Calu3 (cell line): Measurements from ENCODE around the gene FEZF2. TPM values are rescaled to one million over a fixed set of nuclear protein-coding genes. Genes with fewer than 3 reads are reported as not detected.

Experiments
- BruUV-seq: library from RNA; stranded (reverse); fragments of 400-500 nt; replicated peaks from 2 replicates; lab custom pipeline; 2021; lab: Mats Ljungman, UMichigan
- CTCF ChIA-PET: fragments of 300-600 bp; sonication (Branson Sonifier 250); formaldehyde crosslinking; loops from one replicate; lab custom pipeline; 2022; ENCODE audit warnings: antibody characterized with exemption; lab: Charles Lee
- DNase-seq: peaks from one replicate; pipeline ENCODE4 v3.0.0; 2022
- H3K27ac Mint-ChIP-seq: one replicate; pipeline ENCODE4 v1.8.0; 2022; ENCODE audit warnings: mixed read lengths; ENCODE audit not compliant: unreplicated experiment
- H3K27me3 Mint-ChIP-seq: one replicate; pipeline ENCODE4 v1.8.0; 2022; ENCODE audit warnings: mixed read lengths; ENCODE audit not compliant: unreplicated experiment
- H3K36me3 Mint-ChIP-seq: one replicate; pipeline ENCODE4 v1.8.0; 2022; ENCODE audit warnings: mild to moderate bottlenecking, moderate library complexity, mixed read lengths; ENCODE audit not compliant: insufficient read depth, unreplicated experiment
- H3K4me1 Mint-ChIP-seq: one replicate; pipeline ENCODE4 v1.8.0; 2022; ENCODE audit warnings: mild to moderate bottlenecking, low read depth, mixed read lengths; ENCODE audit not compliant: unreplicated experiment
- H3K4me3 Mint-ChIP-seq: one replicate; pipeline ENCODE4 v1.8.0; 2022; ENCODE audit warnings: mild to moderate bottlenecking, low read depth, moderate library complexity, mixed read lengths; ENCODE audit not compliant: unreplicated experiment
- H3K9me3 Mint-ChIP-seq: one replicate; pipeline ENCODE4 v1.8.0; 2022; ENCODE audit warnings: low read depth, mixed read lengths; ENCODE audit not compliant: unreplicated experiment
- intact Hi-C: fragments of 100-400 bp; cut with micrococcal nuclease; formaldehyde crosslinking; loops from one replicate; pipeline ENCODE4 v1.10.0; 2022; ENCODE audit not compliant: unreplicated experiment
- total RNA-seq: library from RNA; stranded (reverse); gene quantifications from 2 replicates; pipeline ENCODE4 v1.2.3, GENCODE V29; 2022
- TF ChIP-seq, protein P1 (sequence below): fragments of 200-600 bp; IDR thresholded peaks from one replicate; pipeline ENCODE4 v1.8.0; 2022; ENCODE audit warnings: antibody characterized with exemption; ENCODE audit not compliant: unreplicated experiment

Gene FEZF2
- total RNA-seq, 1 experiment from 2014 or later: not detected

DNA sequence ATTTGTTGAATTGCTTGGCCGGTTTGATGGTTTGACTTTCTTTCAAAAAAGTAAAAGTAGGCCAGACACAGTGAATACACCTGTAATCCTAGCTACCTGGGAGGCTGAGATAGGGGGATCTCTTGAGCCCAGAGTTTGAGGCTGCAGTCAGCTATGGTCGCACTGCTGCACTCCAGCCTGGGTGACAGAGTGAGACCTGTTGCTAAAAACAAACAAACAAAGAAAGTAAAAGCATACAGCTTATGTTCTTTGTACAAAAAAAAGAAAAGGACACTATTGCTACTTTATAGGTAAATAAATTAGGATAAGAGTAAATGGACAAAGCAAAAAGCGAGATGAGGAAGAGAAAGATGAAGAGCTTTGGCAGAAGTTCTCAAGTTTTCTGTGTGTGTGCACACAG lies 13.9 kb upstream of the FEZF2 start:
- H3K27ac Mint-ChIP-seq: no peak overlapping the region
- TF ChIP-seq, protein P1, sequence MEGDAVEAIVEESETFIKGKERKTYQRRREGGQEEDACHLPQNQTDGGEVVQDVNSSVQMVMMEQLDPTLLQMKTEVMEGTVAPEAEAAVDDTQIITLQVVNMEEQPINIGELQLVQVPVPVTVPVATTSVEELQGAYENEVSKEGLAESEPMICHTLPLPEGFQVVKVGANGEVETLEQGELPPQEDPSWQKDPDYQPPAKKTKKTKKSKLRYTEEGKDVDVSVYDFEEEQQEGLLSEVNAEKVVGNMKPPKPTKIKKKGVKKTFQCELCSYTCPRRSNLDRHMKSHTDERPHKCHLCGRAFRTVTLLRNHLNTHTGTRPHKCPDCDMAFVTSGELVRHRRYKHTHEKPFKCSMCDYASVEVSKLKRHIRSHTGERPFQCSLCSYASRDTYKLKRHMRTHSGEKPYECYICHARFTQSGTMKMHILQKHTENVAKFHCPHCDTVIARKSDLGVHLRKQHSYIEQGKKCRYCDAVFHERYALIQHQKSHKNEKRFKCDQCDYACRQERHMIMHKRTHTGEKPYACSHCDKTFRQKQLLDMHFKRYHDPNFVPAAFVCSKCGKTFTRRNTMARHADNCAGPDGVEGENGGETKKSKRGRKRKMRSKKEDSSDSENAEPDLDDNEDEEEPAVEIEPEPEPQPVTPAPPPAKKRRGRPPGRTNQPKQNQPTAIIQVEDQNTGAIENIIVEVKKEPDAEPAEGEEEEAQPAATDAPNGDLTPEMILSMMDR: no peak
- CTCF ChIA-PET: no interaction called here
- no peaks in the 10 kb centered on the region for H3K4me1 Mint-ChIP-seq
- no peak overlapping the region for H3K4me3 Mint-ChIP-seq
- H3K27me3 Mint-ChIP-seq: no peaks in the 10 kb centered on the region
- DNase-seq: no peak
- BruUV-seq: no TSS peak
- H3K9me3 Mint-ChIP-seq: peaks cover 5% of the 10 kb centered on the region
- H3K36me3 Mint-ChIP-seq: no peaks in the 10 kb centered on the region
- intact Hi-C loops: no loop called here

DNA sequence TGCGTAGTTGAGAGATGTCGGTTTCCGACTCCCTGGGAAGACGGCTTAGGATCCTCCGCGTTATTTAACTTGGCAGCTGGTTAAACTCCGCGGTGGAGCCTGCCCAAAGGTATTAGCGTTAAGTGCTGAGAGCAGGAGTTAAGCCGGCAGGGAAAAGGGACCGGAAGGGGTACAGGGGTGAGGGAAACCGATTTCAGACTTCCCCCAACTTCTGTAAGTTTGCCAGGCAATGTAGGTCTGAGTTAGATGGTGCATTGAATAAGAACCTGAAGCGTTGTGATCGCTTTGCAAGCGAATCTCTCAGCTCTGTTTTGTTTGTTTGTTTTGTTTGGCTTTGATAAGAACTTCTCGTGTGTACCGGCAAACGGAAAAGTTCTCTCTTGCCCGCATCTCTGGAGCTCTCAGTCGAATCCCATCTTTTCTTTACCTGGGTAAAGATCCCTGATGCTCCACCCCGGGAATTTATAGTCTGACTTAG lies 6.0 kb upstream of the FEZF2 start:
- BruUV-seq: no TSS peak
- H3K36me3 Mint-ChIP-seq: no peaks in the 10 kb centered on the region
- TF ChIP-seq, protein P1: no peak
- H3K4me1 Mint-ChIP-seq: no peaks in the 10 kb centered on the region
- no peak overlapping the region for H3K4me3 Mint-ChIP-seq
- no peak for DNase-seq
- H3K27ac Mint-ChIP-seq: no peak overlapping the region
- H3K27me3 Mint-ChIP-seq: peaks cover 35% of the 10 kb centered on the region
- H3K9me3 Mint-ChIP-seq: no peaks in the 10 kb centered on the region
- intact Hi-C loops: no loop called here
- CTCF ChIA-PET: no interaction called here

DNA sequence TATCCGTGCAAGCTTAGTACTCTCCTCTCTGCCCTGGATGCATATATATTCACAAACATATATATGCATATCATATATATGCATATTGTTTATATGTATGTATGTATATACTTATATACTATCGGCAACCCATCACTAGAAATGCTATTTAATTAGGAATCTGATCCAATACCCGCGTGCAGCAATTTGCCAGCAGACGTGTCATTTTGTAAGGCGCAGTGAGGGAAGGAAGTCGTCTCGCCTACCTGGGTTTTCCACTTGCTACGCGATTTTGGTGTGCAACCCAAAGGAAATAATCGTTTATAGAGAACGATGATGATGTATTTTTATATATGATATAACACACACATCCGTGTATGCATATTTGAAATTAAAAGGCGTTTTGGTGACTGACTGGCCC lies 5.6 kb upstream of the FEZF2 start:
- Mint-ChIP-seq H3K4me1 (no peaks in the 10 kb centered on the region), H3K27me3 (peaks cover 39% of the 10 kb centered on the region), H3K36me3 (no peaks in the 10 kb centered on the region), H3K9me3 (no peaks in the 10 kb centered on the region), H3K4me3 (no peak overlapping the region), H3K27ac (no peak overlapping the region)
- CTCF ChIA-PET: no interaction called here
- no peak for DNase-seq
- TF ChIP-seq, protein P1: no peak
- BruUV-seq: no TSS peak
- intact Hi-C loops: no loop called here

DNA sequence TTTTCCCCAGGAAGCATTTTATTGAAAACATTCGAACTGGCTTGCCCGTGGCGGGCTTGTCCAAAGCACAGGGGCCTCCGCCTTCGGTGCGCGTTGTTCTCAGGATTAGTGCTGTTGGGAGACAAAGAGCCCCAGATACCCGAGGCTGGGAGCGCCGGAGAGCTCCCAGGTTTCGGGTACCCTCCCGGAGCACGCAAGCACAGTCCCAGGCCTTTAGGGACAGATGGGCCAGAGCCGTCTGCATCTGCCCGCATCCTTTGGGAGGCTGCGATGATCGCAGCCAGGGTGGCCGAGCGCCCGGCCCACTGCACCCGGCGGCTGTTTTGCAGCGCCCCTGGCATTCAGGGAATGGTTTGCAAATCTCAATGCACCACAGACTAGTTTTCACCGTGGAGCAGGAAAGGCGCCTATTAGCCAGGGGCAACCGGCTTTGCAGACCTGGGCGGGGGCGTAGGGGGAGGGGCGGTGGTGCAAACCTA lies 5.0 kb upstream of the FEZF2 start:
- DNase-seq: no peak
- no peak overlapping the region for H3K4me3 Mint-ChIP-seq
- no TSS peak for BruUV-seq
- TF ChIP-seq, protein P1: no peak
- intact Hi-C loops: no loop called here
- no peaks in the 10 kb centered on the region for H3K4me1 Mint-ChIP-seq
- H3K27me3 Mint-ChIP-seq: peaks cover 45% of the 10 kb centered on the region
- CTCF ChIA-PET: no interaction called here
- no peaks in the 10 kb centered on the region for H3K36me3 Mint-ChIP-seq
- no peak overlapping the region for H3K27ac Mint-ChIP-seq
- H3K9me3 Mint-ChIP-seq: no peaks in the 10 kb centered on the region
